Type B pancreatic cell (in vitro differentiated cells): ENCODE results near the gene ANK3. TPM values are rescaled to one million over a fixed set of nuclear protein-coding genes. Genes with fewer than 3 reads are reported as not detected.

Experiments used
- DNase-seq: peaks from one replicate; pipeline ENCODE4 v3.0.0; 2021; ENCODE audit warnings: mixed read lengths; ENCODE audit not compliant: unreplicated experiment; ENCODE audit errors: extremely low spot score
- H3K27ac Mint-ChIP-seq: 2 replicates; pipeline ENCODE4 v1.8.0; 2021; ENCODE audit warnings: mild to moderate bottlenecking, mixed read lengths
- H3K27me3 Mint-ChIP-seq: 2 replicates; pipeline ENCODE4 v1.8.0; 2021; ENCODE audit warnings: mixed read lengths
- H3K36me3 Mint-ChIP-seq: 2 replicates; pipeline ENCODE4 v1.8.0; 2021; ENCODE audit warnings: mixed read lengths
- H3K4me1 Mint-ChIP-seq: one replicate; pipeline ENCODE4 v1.8.0; 2021; ENCODE audit warnings: mixed read lengths; ENCODE audit not compliant: unreplicated experiment
- H3K4me3 Mint-ChIP-seq: 2 replicates; pipeline ENCODE4 v1.8.0; 2021; ENCODE audit warnings: mild to moderate bottlenecking, mixed read lengths
- H3K9me3 Mint-ChIP-seq: 2 replicates; pipeline ENCODE4 v1.8.0; 2021; ENCODE audit warnings: mixed read lengths
- CTCF ChIP-seq: fragments of 200-600 bp; sonication (generic); conservative IDR thresholded peaks from 2 replicates; pipeline ENCODE4 v1.5.0; 2021; ENCODE audit warnings: antibody characterized with exemption, mild to moderate bottlenecking
- total RNA-seq: library from RNA; stranded (reverse); gene quantifications from 2 replicates; pipeline ENCODE4 v1.2.1, GENCODE V29; 2021; ENCODE audit warnings: low replicate concordance

ANK3 gene
- total RNA-seq, 1 donor from 2014 or later, result 90.2 TPM

- Mint-ChIP-seq H3K27me3 (no peaks in the 10 kb centered on the region), H3K27ac (no peak overlapping the region), H3K4me3 (no peak overlapping the region), H3K36me3 (no peaks in the 10 kb centered on the region), H3K4me1 (peaks cover 4% of the 10 kb centered on the region), H3K9me3 (no peaks in the 10 kb centered on the region)
- no peak for TF ChIP-seq CTCF
- DNase-seq, result no peak
Observed at GRCh38 chr10:60395711-60396110, 6.0 kb upstream of the ANK3 start.

GRCh38 chr10:60394446-60394845 is 4.8 kb upstream of the ANK3 start:
- Mint-ChIP-seq H3K36me3 (no peaks in the 10 kb centered on the region), H3K27me3 (no peaks in the 10 kb centered on the region), H3K9me3 (no peaks in the 10 kb centered on the region), H3K4me1 (peaks cover 14% of the 10 kb centered on the region), H3K4me3 (no peak overlapping the region), H3K27ac (no peak overlapping the region)
- no peak for DNase-seq
- TF ChIP-seq CTCF, result no peak

GRCh38 chr10:60390224-60390626 is 550 bp upstream of the ANK3 start:
- Mint-ChIP-seq H3K27ac (no peak overlapping the region), H3K4me1 (peaks cover 29% of the 10 kb centered on the region), H3K9me3 (no peaks in the 10 kb centered on the region), H3K4me3 (no peak overlapping the region), H3K27me3 (no peaks in the 10 kb centered on the region), H3K36me3 (no peaks in the 10 kb centered on the region)
- DNase-seq, result no peak
- no peak for TF ChIP-seq CTCF

- no peak for DNase-seq
- Mint-ChIP-seq H3K27ac (peak overlapping the region; percentile 53), H3K36me3 (no peaks in the 10 kb centered on the region), H3K4me1 (peaks cover 33% of the 10 kb centered on the region), H3K27me3 (no peaks in the 10 kb centered on the region), H3K4me3 (peak overlapping the region; percentile 62), H3K9me3 (no peaks in the 10 kb centered on the region)
- no peak for TF ChIP-seq CTCF
Observed at GRCh38 chr10:60388709-60389301, 870 bp downstream of the ANK3 start.

- no peak for DNase-seq
- Mint-ChIP-seq H3K9me3 (no peaks in the 10 kb centered on the region), H3K4me1 (peaks cover 33% of the 10 kb centered on the region), H3K27me3 (no peaks in the 10 kb centered on the region), H3K36me3 (no peaks in the 10 kb centered on the region), H3K4me3 (no peak overlapping the region), H3K27ac (no peak overlapping the region)
- TF ChIP-seq CTCF, result no peak
Observed at GRCh38 chr10:60388116-60388625, 1.5 kb downstream of the ANK3 start.

GRCh38 chr10:60387531-60387930 is 2.1 kb downstream of the ANK3 start:
- H3K36me3 Mint-ChIP-seq, result no peaks in the 10 kb centered on the region
- H3K4me1 Mint-ChIP-seq, result peaks cover 33% of the 10 kb centered on the region
- DNase-seq, result no peak
- no peak for TF ChIP-seq CTCF
- no peaks in the 10 kb centered on the region for H3K9me3 Mint-ChIP-seq
- no peak overlapping the region for H3K4me3 Mint-ChIP-seq
- H3K27ac Mint-ChIP-seq, result peak overlapping the region; percentile 7
- no peaks in the 10 kb centered on the region for H3K27me3 Mint-ChIP-seq
